Upper lobe of left lung (tissue), 6 donors: Measurements from ENCODE around the gene ITIH2. TPM values are rescaled to one million over a fixed set of nuclear protein-coding genes. Genes with fewer than 3 reads are reported as not detected.
"Not testable (repeated sequence)": the region's sequence is repeated elsewhere in the genome, so short reads cannot be mapped to it uniquely, and the experiment has no call there.

ENCODE experiments used
- ATAC-seq, 2 donors: fragments of 200-7000 bp; cut with Tn5 transposase; one replicate each; pipeline ENCODE4 v1.9.1; 2022; ENCODE audit warnings: mild to moderate bottlenecking in 2 of 2, moderate library complexity in 2 of 2; ENCODE audit not compliant: low FRiP score in 2 of 2
- DNase-seq, 2 donors: peaks; one replicate each; pipeline ENCODE4 v3.0.0-alpha.2; 2019 to 2020
- H3K27ac ChIP-seq, 4 donors: fragments of 200-600 bp; sonication (generic); one replicate each; pipeline ENCODE4 v1.5.1; 2016 to 2019
- H3K27me3 ChIP-seq, 4 donors: fragments of 200-600 bp; sonication (generic); one replicate each; pipeline ENCODE4 v1.5.1; 2017 to 2019
- H3K36me3 ChIP-seq, 4 donors: fragments of 200-600 bp; sonication (generic); one replicate each; pipeline ENCODE4 v1.5.1; 2016 to 2019
- H3K4me1 ChIP-seq, 4 donors: fragments of 200-600 bp; sonication (generic); one replicate each; pipeline ENCODE4 v1.5.1; 2018 to 2019
- H3K4me3 ChIP-seq, 4 donors: fragments of 200-600 bp; sonication (generic); one replicate each; pipeline ENCODE4 v1.5.1; 2017 to 2019; ENCODE audit warnings: mild to moderate bottlenecking in 2 of 4, moderate library complexity in 1 of 4
- H3K9me3 ChIP-seq, 4 donors: fragments of 200-600 bp; sonication (generic); one replicate each; pipeline ENCODE4 v1.5.1; 2018 to 2019
- EP300 ChIP-seq, 4 donors: sonication (generic); formaldehyde crosslinking; IDR thresholded peaks; one replicate each; pipeline ENCODE4 v1.5.1; 2017; ENCODE audit warnings: antibody characterized with exemption in 4 of 4, control low read depth in 2 of 4
- POLR2A ChIP-seq, 4 donors: fragments of 450-650 bp; IDR thresholded peaks; one replicate each; pipeline ENCODE4 v1.5.1; 2016 to 2017; ENCODE audit warnings: antibody characterized with exemption in 4 of 4, mild to moderate bottlenecking in 2 of 4
- POLR2AphosphoS5 ChIP-seq, 2 donors: sonication (generic); formaldehyde crosslinking; IDR thresholded peaks; one replicate each; pipeline ENCODE4 v1.5.1; 2017; ENCODE audit warnings: antibody characterized with exemption in 2 of 2
- WGBS, 2 donors: methylation state at CpG; one replicate each; pipeline ENCODE4 v1.1.5; 2017 to 2018; 5-methylcytosine and 5-hydroxymethylcytosine counted together
- total RNA-seq, 6 donors: library from RNA; depleted of rRNA in 4 of 6; stranded (reverse); fragments of >200 nt in 4 of 6; gene quantifications; one replicate each; pipeline versions ENCODE4 v1.1.0 to v1.2.1, GENCODE V29; 2016 to 2021
- TF ChIP-seq, protein P1 (sequence below), 6 experiments: fragments of 450-650 bp in 4 of 6; fragments of 200-600 bp in 2 of 6; sonication (generic) in 2 of 6; IDR thresholded peaks; one replicate each; pipeline ENCODE4 v1.5.1; 2016 to 2019; ENCODE audit warnings: antibody characterized with exemption in 6 of 6
- donor health status: DM: no; HTN: no; CAD: no; lungs with moderate emphysema.
- donor health status: DM: no; HTN: yes; CAD: no; lungs with severe emphysema.

The ITIH2 gene, protein sequence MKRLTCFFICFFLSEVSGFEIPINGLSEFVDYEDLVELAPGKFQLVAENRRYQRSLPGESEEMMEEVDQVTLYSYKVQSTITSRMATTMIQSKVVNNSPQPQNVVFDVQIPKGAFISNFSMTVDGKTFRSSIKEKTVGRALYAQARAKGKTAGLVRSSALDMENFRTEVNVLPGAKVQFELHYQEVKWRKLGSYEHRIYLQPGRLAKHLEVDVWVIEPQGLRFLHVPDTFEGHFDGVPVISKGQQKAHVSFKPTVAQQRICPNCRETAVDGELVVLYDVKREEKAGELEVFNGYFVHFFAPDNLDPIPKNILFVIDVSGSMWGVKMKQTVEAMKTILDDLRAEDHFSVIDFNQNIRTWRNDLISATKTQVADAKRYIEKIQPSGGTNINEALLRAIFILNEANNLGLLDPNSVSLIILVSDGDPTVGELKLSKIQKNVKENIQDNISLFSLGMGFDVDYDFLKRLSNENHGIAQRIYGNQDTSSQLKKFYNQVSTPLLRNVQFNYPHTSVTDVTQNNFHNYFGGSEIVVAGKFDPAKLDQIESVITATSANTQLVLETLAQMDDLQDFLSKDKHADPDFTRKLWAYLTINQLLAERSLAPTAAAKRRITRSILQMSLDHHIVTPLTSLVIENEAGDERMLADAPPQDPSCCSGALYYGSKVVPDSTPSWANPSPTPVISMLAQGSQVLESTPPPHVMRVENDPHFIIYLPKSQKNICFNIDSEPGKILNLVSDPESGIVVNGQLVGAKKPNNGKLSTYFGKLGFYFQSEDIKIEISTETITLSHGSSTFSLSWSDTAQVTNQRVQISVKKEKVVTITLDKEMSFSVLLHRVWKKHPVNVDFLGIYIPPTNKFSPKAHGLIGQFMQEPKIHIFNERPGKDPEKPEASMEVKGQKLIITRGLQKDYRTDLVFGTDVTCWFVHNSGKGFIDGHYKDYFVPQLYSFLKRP
- 1 to 10 TPM in 1 of 6 donors, under 1 TPM in 2, not detected in 3; 0.61 to 1.5 (median 0.61) TPM for total RNA-seq

GRCh38 chr10:7703140-7703539, at the start of gene ITIH2:
Gene ITIH2, plus strand, starts transcription at chr10:7703316. Its CDS starts 119 bp downstream, at chr10:7703435.
- TF ChIP-seq POLR2A (IDR thresholded peaks at IDR 0.05) (no peak), POLR2AphosphoS5 (IDR thresholded peaks at IDR 0.05) (no peak), EP300 (IDR thresholded peaks at IDR 0.05) (no peak)
- TF ChIP-seq, protein P1, sequence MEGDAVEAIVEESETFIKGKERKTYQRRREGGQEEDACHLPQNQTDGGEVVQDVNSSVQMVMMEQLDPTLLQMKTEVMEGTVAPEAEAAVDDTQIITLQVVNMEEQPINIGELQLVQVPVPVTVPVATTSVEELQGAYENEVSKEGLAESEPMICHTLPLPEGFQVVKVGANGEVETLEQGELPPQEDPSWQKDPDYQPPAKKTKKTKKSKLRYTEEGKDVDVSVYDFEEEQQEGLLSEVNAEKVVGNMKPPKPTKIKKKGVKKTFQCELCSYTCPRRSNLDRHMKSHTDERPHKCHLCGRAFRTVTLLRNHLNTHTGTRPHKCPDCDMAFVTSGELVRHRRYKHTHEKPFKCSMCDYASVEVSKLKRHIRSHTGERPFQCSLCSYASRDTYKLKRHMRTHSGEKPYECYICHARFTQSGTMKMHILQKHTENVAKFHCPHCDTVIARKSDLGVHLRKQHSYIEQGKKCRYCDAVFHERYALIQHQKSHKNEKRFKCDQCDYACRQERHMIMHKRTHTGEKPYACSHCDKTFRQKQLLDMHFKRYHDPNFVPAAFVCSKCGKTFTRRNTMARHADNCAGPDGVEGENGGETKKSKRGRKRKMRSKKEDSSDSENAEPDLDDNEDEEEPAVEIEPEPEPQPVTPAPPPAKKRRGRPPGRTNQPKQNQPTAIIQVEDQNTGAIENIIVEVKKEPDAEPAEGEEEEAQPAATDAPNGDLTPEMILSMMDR (IDR thresholded peaks at IDR 0.05) = no peak
- WGBS, 2 donors = 48 to 58% methylated on average over 4 of the region's 4 CpGs
- no peak within 1 kb of the TSS for H3K4me3 ChIP-seq
- H3K27me3 ChIP-seq = no peaks in the 10 kb centered on the region
- no peak within 1 kb of the TSS for H3K27ac ChIP-seq
- H3K4me1 ChIP-seq = no peaks in the 10 kb centered on the region
- ATAC-seq (no peak), DNase-seq (no peak)
- no peaks in the 10 kb centered on the region for H3K9me3 ChIP-seq
- no peaks in the 10 kb centered on the region for H3K36me3 ChIP-seq

DNA sequence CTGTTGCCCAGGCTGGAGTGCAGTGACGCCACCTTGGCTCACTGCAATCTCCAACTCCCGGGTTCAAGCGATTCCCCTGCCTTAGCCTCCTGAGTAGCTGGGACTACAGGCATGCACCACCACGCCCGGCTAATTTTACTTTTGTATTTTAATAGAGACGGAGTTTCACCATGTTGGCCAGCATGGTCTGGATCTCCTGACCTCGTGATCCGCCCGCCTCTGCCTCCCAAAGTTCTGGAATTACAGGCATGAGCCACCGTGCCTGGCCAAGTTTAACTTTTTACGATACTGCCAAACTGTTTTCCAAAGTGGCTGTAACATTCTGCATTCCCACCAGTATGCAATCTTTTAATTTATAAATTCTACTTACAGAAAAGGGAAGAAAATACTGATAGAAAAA, 46.0 kb upstream of the ITIH2 start:
- DNase-seq, H3K4me3 ChIP-seq, ATAC-seq, H3K4me1 ChIP-seq, H3K27me3 ChIP-seq, H3K27ac ChIP-seq, H3K9me3 ChIP-seq, H3K36me3 ChIP-seq: not testable (repeated sequence)
- 87 to 90% methylated on average over 11 of the region's 11 CpGs for WGBS, 2 donors

DNA sequence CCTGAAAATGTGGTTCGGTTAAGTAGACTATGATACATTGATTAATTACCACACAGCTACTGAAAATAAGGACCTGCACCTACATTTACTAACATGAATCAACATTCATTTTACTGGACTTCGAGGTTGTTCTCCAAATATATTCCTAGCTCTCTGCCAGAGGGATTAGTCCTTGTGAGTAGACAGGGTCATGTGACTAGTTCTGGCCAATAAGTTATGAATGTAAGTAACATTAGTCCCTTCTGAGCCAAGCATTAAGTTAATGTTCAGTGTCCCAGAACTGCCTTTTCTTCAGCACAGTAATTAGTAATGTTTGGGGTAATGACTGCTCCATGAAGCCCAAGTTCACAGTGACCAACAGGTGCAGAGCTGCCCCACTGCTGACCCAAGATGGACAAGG, 45.6 kb upstream of the ITIH2 start:
- no peak overlapping the region for H3K27ac ChIP-seq
- peaks cover 0 to 7% (median 0%) of the 10 kb centered on the region in 4 donors for H3K4me1 ChIP-seq
- no peak overlapping the region for H3K4me3 ChIP-seq
- H3K36me3 ChIP-seq = no peaks in the 10 kb centered on the region
- 83 to 84% methylated on average over 2 of the region's 2 CpGs for WGBS, 2 donors
- DNase-seq = no peak
- no peaks in the 10 kb centered on the region for H3K27me3 ChIP-seq
- no peak for ATAC-seq
- TF ChIP-seq, protein P1 (IDR thresholded peaks at IDR 0.05) = no peak
- no peak for TF ChIP-seq POLR2A (IDR thresholded peaks at IDR 0.05)
- no peaks in the 10 kb centered on the region for H3K9me3 ChIP-seq

- H3K9me3 ChIP-seq = no peaks in the 10 kb centered on the region
- 52 to 85% methylated on average over 4 of the region's 4 CpGs for WGBS, 2 donors
- H3K36me3 ChIP-seq = no peaks in the 10 kb centered on the region
- ATAC-seq (no peak), DNase-seq (no peak)
- no peak overlapping the region for H3K4me3 ChIP-seq
- TF ChIP-seq POLR2AphosphoS5 (IDR thresholded peaks at IDR 0.05) = no peak
- TF ChIP-seq POLR2A (IDR thresholded peaks at IDR 0.05) = no peak
- TF ChIP-seq, protein P1 (IDR thresholded peaks at IDR 0.05) = no peak
- no peak for TF ChIP-seq EP300 (IDR thresholded peaks at IDR 0.05)
- H3K27ac ChIP-seq = no peak overlapping the region
- no peaks in the 10 kb centered on the region for H3K27me3 ChIP-seq
- H3K4me1 ChIP-seq = peaks cover 0 to 7% (median 0%) of the 10 kb centered on the region in 4 donors
Measured at GRCh38 chr10:7659560-7659959, 43.6 kb upstream of the ITIH2 start.

DNA sequence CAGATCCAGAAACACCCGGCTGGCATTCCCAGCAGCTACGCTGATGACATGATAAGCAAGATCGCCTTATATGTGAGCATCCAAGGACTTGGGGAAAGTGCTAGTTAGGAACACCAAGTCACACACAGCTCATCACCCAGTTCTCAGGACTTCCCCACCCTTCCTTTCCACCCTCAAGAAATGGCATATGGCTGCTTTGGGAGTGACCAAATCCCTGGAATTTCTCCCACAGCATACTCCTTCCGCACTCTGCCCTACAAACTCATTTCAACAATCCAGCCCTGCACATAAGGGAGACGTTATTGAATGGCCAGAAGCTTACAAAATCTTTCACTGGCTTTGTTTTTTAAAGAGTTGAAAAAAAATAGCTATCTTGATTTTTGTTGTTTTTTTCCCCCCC, 40.6 kb upstream of the ITIH2 start:
- TF ChIP-seq POLR2AphosphoS5 (IDR thresholded peaks at IDR 0.05) (no peak), EP300 (IDR thresholded peaks at IDR 0.05) (no peak), POLR2A (IDR thresholded peaks at IDR 0.05) (no peak)
- TF ChIP-seq, protein P1 (IDR thresholded peaks at IDR 0.05) = no peak
- 78 to 88% methylated on average over 5 of the region's 5 CpGs for WGBS, 2 donors
- peaks cover 0 to 8% (median 2%) of the 10 kb centered on the region in 4 donors for H3K27me3 ChIP-seq

More for the DNA sequence above, 40.6 kb upstream of the ITIH2 start:
- no peak overlapping the region for H3K4me3 ChIP-seq
- no peaks in the 10 kb centered on the region for H3K9me3 ChIP-seq
- DNase-seq (no peak), ATAC-seq (peak in 1 of 2 donors; percentile 39)
- peaks cover 0 to 19% (median 8%) of the 10 kb centered on the region in 4 donors for H3K4me1 ChIP-seq
- H3K36me3 ChIP-seq = no peaks in the 10 kb centered on the region
- H3K27ac ChIP-seq = no peak overlapping the region
